ENCODE results near the gene PDLIM1. TPM values are rescaled to one million over a fixed set of nuclear protein-coding genes. Genes with fewer than 3 reads are reported as not detected.

The PDLIM1 gene
- total and polyA plus RNA-seq, 2 of the 13 experiments (the other 11 are each of a cell fraction or from before 2014, with no cell fraction given): 119 to 123 TPM

DNA sequence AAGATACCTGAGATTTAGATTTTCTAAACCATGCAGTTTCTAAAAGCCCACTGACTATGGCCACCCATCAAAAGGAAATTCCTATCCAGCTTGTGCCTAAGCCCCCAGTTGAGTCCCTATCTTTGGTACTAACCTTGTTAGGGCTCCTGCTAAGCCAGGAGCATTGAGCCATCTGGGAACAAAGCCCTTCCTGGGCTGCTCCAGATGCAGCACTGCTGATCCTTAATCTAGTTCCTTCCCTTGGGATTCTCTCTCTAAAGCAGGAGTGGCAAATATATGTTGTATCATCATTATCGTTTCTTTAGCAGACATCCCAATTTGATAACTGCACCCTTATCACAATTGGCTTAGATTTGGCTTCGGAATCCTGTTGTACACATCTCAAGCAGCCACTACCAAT lies 24.7 kb upstream of the PDLIM1 start (continued):
- TF ChIP-seq, protein P1, sequence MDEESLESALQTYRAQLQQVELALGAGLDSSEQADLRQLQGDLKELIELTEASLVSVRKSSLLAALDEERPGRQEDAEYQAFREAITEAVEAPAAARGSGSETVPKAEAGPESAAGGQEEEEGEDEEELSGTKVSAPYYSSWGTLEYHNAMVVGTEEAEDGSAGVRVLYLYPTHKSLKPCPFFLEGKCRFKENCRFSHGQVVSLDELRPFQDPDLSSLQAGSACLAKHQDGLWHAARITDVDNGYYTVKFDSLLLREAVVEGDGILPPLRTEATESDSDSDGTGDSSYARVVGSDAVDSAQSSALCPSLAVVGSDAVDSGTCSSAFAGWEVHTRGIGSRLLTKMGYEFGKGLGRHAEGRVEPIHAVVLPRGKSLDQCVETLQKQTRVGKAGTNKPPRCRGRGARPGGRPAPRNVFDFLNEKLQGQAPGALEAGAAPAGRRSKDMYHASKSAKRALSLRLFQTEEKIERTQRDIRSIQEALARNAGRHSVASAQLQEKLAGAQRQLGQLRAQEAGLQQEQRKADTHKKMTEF (CRISPR knock-in tag; IDR thresholded peaks at IDR 0.05): no peak
- TF ChIP-seq CEBPG (CRISPR knock-in tag; IDR thresholded peaks at IDR 0.05) (no peak), HNRNPK (IDR thresholded peaks at IDR 0.05; ENCODE audit: low read depth, low read length, poor library complexity, severe bottlenecking) (no peak)

DNA sequence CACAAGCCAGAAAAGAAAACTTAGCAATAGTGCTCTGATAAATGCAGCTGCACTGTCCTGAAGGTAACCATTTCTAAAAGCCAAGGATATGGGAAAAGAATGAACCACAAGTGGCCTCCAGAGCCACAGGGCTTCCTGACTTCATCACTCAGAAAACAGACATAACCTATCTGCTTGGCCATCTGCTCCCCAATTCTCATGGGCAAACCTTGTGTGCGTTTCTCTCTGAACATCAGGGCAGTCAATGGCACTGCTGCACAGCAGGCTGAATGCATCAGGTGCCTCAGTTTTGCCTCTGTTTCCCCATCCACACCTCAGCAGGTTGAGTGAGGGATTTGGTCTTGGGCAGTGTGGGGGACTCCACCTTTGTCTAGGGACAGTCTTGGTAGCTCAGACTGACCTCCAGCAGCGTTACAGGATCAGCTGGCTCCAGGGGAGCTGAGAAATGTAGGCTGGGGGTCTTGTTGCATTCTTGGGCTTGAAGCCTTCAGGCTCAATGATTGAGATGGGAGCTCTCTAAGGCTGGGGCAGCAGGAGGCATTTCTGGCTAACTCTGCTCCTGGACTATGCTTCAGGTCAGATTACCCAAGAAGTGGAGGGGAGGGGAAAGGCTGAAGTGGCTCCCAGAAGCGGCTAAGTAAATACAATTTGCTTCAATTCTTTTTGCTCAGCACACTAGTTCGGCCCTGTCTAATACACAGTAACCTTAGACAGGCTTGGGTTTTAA lies 23.6 kb upstream of the PDLIM1 start:
- H3K27me3 ChIP-seq (ENCODE audit: control insufficient read depth in 1 of 2, insufficient read depth in 2 of 2, low read length in 2 of 2): no peaks in the 10 kb centered on the region
- ATAC-seq (peak; percentile 43; the same call in 1 of the 3 replicates), FAIRE-seq (no peak), DNase-seq (ENCODE audit: low spot score) (no peak)
- POLR2A ChIA-PET: no interaction called here
- WGBS (ENCODE audit: low lambda C conversion rate): 58% methylated on average over 3 of the region's 4 CpGs
- H3K9me3 ChIP-seq (ENCODE audit: low read length): no peaks in the 10 kb centered on the region
- peaks cover 10 to 33% of the 10 kb centered on the region in 2 experiments for H3K36me3 ChIP-seq (replicated peaks in 1 of 2; ENCODE audit: control insufficient read depth in 1 of 2, insufficient read depth in 2 of 2, low read length in 2 of 2)
- CTCF ChIA-PET (ENCODE audit: low intra/inter-chr PET ratio, low total read pairs): no interaction called here
- no TSS peak for BruUV-seq (replicated peaks)
- intact Hi-C loops (cut with micrococcal nuclease; ENCODE audit: unreplicated experiment): no loop called here
- H4K20me1 ChIP-seq (ENCODE audit: insufficient read depth, low read length): no peaks in the 10 kb centered on the region
- peaks cover 24% of the 10 kb centered on the region for H3K4me1 ChIP-seq (ENCODE audit: insufficient read depth, low read length)
- no peak overlapping the region for H2AFZ ChIP-seq (ENCODE audit: low read length)
- H3K79me2 ChIP-seq (ENCODE audit: insufficient read depth, low read length): no peaks in the 10 kb centered on the region
- in situ Hi-C loops (cut with HindIII; ENCODE audit: extremely low pct_ligation_motif_present, low pct_unique_long_range_greater_than_20kb): no loop called here
- no peak overlapping the region for H3K27ac ChIP-seq (ENCODE audit: extremely low read length, insufficient read depth, low read length)
- H3K4me2 ChIP-seq (ENCODE audit: low read depth, low read length): no peak overlapping the region
- no peak overlapping the region for H3K9ac ChIP-seq (ENCODE audit: insufficient read depth, low read depth, low read length)
- no peak overlapping the region for H3K4me3 ChIP-seq (replicated peaks in 1 of 3; ENCODE audit: insufficient read depth in 1 of 3, low read depth in 2 of 3, low read length in 3 of 3)
- TF ChIP-seq, protein P2, sequence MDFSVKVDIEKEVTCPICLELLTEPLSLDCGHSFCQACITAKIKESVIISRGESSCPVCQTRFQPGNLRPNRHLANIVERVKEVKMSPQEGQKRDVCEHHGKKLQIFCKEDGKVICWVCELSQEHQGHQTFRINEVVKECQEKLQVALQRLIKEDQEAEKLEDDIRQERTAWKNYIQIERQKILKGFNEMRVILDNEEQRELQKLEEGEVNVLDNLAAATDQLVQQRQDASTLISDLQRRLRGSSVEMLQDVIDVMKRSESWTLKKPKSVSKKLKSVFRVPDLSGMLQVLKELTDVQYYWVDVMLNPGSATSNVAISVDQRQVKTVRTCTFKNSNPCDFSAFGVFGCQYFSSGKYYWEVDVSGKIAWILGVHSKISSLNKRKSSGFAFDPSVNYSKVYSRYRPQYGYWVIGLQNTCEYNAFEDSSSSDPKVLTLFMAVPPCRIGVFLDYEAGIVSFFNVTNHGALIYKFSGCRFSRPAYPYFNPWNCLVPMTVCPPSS (IDR thresholded peaks at IDR 0.05): no peak
- TF ChIP-seq IRF2 (CRISPR knock-in tag; IDR thresholded peaks at IDR 0.05): no peak
- no peak for TF ChIP-seq ZFP1 (CRISPR knock-in tag; IDR thresholded peaks at IDR 0.05)
- TF ChIP-seq, protein P3, sequence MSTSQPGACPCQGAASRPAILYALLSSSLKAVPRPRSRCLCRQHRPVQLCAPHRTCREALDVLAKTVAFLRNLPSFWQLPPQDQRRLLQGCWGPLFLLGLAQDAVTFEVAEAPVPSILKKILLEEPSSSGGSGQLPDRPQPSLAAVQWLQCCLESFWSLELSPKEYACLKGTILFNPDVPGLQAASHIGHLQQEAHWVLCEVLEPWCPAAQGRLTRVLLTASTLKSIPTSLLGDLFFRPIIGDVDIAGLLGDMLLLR (CRISPR knock-in tag; IDR thresholded peaks at IDR 0.05): no peak
- no peak for TF ChIP-seq REL (CRISPR knock-in tag; conservative IDR thresholded peaks at IDR 0.05)
- no peak for TF ChIP-seq ZNF205 (CRISPR knock-in tag; IDR thresholded peaks at IDR 0.05)
- no peak for TF ChIP-seq ZBTB1 (CRISPR knock-in tag; IDR thresholded peaks at IDR 0.05; ENCODE audit: borderline replicate concordance)
- no peak for TF ChIP-seq ZNF496 (CRISPR knock-in tag; IDR thresholded peaks at IDR 0.05; ENCODE audit: insufficient replicate concordance)
- no peak for TF ChIP-seq BORCS8-MEF2B (CRISPR knock-in tag; IDR thresholded peaks at IDR 0.05)
- TF ChIP-seq, protein P4, sequence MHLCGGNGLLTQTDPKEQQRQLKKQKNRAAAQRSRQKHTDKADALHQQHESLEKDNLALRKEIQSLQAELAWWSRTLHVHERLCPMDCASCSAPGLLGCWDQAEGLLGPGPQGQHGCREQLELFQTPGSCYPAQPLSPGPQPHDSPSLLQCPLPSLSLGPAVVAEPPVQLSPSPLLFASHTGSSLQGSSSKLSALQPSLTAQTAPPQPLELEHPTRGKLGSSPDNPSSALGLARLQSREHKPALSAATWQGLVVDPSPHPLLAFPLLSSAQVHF (CRISPR knock-in tag; IDR thresholded peaks at IDR 0.05): no peak
- TF ChIP-seq ZBTB20 (CRISPR knock-in tag; IDR thresholded peaks at IDR 0.05; ENCODE audit: borderline replicate concordance, low read depth): no peak
- TF ChIP-seq, protein P5, sequence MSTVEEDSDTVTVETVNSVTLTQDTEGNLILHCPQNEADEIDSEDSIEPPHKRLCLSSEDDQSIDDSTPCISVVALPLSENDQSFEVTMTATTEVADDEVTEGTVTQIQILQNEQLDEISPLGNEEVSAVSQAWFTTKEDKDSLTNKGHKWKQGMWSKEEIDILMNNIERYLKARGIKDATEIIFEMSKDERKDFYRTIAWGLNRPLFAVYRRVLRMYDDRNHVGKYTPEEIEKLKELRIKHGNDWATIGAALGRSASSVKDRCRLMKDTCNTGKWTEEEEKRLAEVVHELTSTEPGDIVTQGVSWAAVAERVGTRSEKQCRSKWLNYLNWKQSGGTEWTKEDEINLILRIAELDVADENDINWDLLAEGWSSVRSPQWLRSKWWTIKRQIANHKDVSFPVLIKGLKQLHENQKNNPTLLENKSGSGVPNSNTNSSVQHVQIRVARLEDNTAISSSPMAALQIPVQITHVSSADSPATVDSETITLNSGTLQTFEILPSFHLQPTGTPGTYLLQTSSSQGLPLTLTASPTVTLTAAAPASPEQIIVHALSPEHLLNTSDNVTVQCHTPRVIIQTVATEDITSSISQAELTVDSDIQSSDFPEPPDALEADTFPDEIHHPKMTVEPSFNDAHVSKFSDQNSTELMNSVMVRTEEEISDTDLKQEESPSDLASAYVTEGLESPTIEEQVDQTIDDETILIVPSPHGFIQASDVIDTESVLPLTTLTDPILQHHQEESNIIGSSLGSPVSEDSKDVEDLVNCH (CRISPR knock-in tag; IDR thresholded peaks at IDR 0.05): no peak
